GOT3 (cell line): ENCODE results near the gene TMCO5A.
"Not testable (repeated sequence)": the region's sequence is repeated elsewhere in the genome, so short reads cannot be mapped to it uniquely, and the experiment has no call there.

Experiments used
- DNase-seq: peaks from one replicate; lab custom pipeline; 2025; ENCODE audit warnings: mixed read lengths; lab: John Stamatoyannopoulos, UW

Gene TMCO5A

GRCh38 chr15:37934340-37934739 is at the start of gene TMCO5A:
Gene TMCO5A (plus strand): TSS chr15:37934640. CDS start chr15:37936324, 1,684 bp downstream.
- DNase-seq: no peak

DNA sequence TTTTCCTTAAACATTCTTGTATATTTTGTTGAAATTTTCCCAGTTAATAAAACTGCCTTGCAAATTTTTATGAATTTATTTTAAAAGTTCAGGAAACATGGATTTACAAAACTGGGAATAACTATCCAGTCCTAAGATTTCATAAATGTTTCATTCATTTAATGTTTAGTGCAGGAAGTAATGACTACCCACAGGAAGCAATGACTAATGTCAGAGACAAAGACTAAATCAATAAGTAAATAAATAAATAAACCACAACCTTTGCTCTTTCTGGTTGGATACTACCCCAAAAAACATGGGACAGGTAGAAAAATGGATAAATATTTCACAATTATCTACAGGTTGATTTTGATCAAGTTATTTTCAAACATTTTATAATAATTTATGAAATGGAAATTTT is 48.8 kb upstream of the TMCO5A start:
- no peak for DNase-seq

DNA sequence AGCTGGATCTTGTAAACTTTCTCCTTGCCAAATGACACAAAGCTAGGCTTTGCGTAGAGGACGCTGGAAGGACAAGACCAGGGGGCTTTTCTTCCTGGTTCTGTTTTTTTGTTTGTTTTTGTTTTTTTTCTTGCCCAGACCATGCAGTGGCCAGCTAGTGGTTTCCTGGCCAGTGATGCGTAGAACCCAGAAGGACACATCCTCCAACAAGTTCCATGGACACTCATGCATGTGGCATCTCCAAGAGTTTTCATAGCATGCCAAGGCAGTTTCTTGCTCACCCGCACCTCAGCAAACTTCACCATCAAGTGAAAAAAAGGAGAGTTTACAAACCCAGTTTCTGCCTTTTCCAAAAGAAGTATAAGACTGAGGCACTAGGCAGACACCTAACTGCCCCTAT is 46.1 kb upstream of the TMCO5A start:
- no peak for DNase-seq

DNA sequence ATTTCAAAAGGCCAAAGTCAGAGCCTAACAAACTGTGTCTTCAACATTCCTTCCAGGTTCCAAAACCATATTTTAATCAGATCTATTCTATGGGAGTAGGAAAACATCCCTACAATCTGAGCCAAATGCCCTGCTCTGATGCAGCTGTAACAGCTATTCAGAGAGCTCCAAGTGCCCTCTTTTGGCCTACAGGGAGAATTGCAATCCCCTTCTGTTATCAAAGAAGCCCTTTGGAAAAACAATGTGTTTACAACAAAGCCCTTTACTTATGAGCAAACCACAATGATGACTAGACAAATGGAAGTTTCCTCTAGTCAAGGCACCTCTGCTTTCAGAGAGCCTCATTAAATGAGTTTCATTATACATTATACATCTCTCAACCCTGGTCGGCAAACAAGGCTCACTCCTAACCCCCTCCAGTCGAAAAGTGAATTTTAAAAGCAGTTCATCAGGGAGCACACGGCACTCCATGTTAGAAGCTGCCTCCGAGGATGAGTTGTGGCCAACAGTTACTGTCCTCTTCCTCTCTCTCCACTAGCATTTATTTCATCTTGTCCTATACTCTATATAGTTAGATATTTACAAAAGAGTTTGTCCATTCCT is 42.6 kb upstream of the TMCO5A start:
- DNase-seq: no peak

DNA sequence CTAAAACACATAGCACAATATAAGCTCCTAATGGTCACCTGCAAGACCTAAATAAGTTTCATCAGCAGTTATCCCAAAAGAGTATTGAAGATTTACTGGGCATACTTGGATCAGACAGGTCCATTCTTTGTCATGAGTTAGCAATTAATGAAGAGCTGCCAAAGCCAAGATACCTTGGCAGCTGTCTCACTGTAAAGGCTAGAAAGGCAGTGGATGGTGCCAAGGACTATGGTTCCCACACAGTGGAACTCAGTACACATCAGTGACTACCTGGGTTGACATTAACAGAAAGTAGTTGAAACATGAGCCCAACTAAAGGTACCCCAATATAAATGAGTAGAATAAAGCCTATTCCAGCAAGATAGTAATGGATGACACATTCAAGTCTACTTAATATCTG is 41.1 kb upstream of the TMCO5A start:
- DNase-seq: no peak

GRCh38 chr15:37898362-37898761 is 36.1 kb upstream of the TMCO5A start:
- no peak for DNase-seq

- DNase-seq: no peak
These were observed 33.9 kb upstream of the TMCO5A start for GRCh38 chr15:37900326-37901221.

DNA sequence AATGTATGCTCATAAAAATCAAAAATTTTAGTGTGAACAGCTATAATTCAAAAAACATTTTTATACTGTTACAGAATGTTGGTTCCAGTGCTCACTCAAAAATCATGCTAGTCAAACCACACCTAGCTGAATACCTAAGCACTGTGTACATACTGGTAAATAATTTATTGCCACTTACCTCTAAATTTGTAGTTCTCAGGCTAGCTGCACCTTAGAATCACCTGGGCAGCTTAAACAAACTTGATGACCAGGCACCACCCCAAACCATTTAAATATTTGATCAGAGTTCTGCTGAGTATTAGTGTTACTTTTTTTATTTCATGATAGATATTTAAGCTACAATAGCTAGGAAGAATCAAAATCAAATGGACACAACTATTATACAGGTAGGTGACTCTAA is 32.3 kb upstream of the TMCO5A start:
- DNase-seq: no peak

GRCh38 chr15:37903919-37904625 is 30.4 kb upstream of the TMCO5A start:
- DNase-seq: no peak

DNA sequence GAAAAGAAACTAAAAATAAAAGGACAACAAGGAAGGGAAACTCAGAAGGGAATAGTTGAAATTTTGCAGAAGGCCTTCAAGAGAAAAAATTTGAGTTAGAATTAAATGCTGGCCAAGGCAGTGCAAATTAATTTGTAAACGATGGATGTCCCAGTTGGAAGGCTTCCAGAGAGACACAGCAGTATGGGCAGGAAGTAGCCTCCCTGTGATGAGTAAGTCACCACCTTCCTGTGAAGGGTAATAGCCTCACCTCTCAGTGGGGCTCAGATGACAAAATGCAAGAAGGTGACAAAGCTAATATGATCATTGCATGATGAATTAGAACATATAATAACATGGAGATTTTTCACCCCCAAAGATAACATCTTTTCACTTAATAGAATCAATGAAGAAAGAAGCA is 27.3 kb upstream of the TMCO5A start:
- no peak for DNase-seq

DNA sequence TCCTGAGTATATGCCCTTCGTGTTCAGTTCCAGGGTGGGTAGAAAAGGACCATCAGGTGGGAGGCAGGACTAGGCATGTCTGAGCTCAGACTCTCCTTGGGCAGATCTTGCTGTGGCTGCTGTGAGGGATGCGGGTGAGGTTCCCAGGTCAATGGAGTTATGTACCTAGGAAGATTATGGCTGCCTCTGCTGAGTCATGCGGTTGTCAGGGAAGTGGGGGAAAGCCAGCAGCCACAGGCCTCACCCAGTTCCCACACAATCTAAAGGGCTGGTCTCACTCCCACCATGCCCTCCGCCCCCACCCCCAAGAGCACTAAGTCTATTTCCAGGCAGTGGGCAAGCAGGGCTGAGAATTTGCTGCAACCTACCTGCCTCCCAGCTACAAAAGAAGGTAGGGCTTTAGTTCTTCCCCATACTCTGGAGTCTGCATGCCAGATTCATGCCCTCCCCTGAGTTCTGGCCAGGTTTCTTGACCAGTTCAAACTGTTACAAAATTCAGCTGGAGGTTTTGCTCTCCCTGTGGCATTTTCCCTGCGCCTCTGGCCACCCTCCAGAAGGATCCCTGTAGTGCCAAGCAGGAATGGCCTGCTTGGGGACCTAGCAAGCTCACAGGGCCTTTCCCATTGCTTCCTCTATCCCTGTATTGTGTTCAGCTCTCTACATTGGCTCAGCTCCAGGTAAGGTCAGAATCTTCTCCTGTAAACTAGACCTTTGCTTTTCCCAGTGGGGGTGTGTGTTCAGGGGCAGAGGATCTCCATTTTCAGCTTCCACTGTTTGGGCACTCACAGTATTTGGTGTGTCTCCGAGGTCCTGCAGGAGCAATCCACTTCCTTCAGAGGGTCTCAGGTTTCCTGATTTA is 12.7 kb upstream of the TMCO5A start:
- no peak for DNase-seq

DNA sequence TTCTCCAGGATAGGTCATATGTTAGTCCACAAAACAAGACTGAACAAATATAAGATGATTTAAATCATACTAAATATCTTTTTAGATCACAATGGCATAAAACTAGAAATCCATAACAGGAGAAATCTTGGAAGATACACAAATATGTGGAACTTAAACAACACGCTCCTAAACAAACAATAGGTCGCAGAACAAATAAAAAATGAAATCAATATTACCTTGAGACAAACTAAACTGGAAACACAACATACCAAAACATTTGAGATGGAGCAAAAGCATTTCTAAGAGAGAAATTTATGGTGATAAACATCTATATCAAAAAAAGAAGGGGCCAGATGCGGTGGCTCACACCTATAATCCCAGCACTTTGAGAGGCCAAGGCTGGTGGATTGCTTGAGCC is 8.3 kb upstream of the TMCO5A start:
- DNase-seq: no peak

- DNase-seq: no peak
These were observed 5.2 kb upstream of the TMCO5A start for GRCh38 chr15:37929238-37929637.

GRCh38 chr15:37931321-37931720 is 3.1 kb upstream of the TMCO5A start:
- no peak for DNase-seq

GRCh38 chr15:37931868-37932267 is 2.6 kb upstream of the TMCO5A start:
- DNase-seq: no peak

DNA sequence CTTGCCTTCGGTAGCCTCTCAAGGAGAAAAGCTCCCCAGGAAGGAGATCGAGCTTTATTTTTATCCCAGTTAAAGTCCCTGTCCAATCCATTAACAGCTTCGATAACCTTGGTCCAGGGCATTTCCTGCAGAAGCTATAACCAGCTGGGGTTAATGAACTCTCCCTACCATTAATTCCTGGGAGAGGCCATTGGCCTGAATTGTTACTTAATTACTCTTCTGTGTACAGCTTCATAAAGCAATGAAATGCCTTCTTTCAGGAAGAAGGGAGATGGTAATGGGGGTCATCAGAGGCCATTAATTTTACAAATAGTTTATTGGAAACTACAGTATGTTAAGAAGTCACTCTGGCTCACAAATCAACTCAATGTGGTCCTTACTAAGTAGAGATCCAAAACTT is 1.9 kb upstream of the TMCO5A start:
- no peak for DNase-seq

DNA sequence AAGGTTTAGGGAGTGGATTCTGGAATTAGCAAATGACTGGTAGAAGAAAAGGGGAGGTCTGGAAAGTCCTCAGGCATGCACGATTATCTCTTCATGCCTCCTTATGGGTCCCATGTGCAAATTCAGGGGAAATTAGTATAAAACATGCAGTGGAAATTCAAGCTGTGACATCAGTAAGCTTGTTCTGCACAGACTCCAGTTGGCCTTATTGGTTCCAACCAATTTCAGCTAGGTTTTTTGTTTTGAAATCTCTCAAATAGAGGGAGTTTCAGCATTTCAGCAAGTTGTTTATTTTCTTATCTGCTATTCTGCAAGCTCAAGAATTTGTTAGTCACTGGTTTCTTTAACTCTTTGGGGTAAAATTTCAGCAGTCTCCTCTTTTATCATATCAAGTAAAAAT is 774 bp upstream of the TMCO5A start:
- no peak for DNase-seq

GRCh38 chr15:37940876-37941275 is 6.4 kb downstream of the TMCO5A start:
- no peak for DNase-seq

DNA sequence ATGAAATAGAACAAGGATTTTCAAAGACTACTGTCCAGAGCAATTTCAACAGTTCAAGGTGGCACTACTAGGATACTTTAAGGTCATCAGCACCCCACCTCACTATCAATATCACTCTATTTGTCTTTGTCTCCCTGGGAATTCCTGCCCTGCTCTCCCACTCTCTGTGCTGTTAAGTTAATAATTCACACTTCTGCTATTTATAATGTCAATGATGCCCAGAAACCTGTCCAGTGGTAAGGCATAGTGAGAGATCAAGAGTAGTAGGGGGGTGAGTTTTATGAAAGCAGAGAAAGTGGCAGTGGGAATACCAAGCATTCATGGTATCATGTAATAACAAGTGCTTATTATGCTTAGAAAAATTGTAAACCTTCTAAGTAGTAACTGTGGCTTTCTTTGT is 7.3 kb downstream of the TMCO5A start:
- no peak for DNase-seq

- DNase-seq: no peak
These were observed 17.6 kb downstream of the TMCO5A start for GRCh38 chr15:37951999-37952398.

- not testable (repeated sequence) for DNase-seq
These were observed 26.3 kb downstream of the TMCO5A start for GRCh38 chr15:37960742-37961141.

GRCh38 chr15:37967788-37968187 is 33.3 kb downstream of the TMCO5A start:
- DNase-seq: no peak
